ENCODE data around the gene PSTPIP1.

The PSTPIP1 gene

DNA sequence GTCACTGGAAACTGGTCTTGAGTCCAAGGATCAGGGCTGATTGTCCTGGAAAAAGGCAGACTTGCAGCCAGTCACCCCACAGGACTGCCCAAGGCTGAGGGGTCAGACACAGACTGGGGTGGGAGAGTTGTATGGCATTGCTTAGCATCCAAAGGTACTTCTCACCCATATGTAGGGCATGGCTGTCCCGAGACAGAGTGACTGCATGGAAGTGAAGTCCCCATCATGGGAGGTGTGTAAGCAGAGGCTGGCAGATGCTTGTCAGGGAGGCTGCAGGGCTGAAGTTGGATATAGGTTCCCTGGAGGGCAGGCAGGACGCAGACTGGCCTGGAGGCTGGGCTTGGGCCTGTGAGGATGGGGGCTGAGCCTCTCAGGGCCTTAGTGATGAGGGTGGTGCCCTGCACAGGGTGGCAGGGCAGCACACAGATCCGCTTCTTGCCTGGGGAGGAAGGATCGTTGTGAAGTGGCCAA, 31.1 kb downstream of the PSTPIP1 start:
- TF ChIP-seq ZC3H10 (CRISPR knock-in tag; IDR thresholded peaks at IDR 0.05) (no peak), ISL1 (CRISPR knock-in tag; IDR thresholded peaks at IDR 0.05) (no peak), ZNF70 (CRISPR knock-in tag; IDR thresholded peaks at IDR 0.05) (no peak), BACH2 (CRISPR knock-in tag; IDR thresholded peaks at IDR 0.05; ENCODE audit: borderline replicate concordance) (no peak), CSDC2 (CRISPR knock-in tag; IDR thresholded peaks at IDR 0.05) (no peak), ZFP30 (CRISPR knock-in tag; IDR thresholded peaks at IDR 0.05) (no peak), RARB (CRISPR knock-in tag; IDR thresholded peaks at IDR 0.05) (no peak), TCF4 (CRISPR knock-in tag; IDR thresholded peaks at IDR 0.05; ENCODE audit: borderline replicate concordance) (no peak), TOX (CRISPR knock-in tag; IDR thresholded peaks at IDR 0.05; ENCODE audit: borderline replicate concordance) (no peak), ARNTL (CRISPR knock-in tag; IDR thresholded peaks at IDR 0.05; ENCODE audit: borderline replicate concordance, low read depth) (no peak), ZNF565 (CRISPR knock-in tag; conservative IDR thresholded peaks at IDR 0.05; ENCODE audit: low read depth) (no peak), GLIS3 (CRISPR knock-in tag; IDR thresholded peaks at IDR 0.05) (no peak), ESRRG (CRISPR knock-in tag; IDR thresholded peaks at IDR 0.05) (no peak), OSR1 (CRISPR knock-in tag; IDR thresholded peaks at IDR 0.05) (no peak)
- TF ChIP-seq, protein P1, sequence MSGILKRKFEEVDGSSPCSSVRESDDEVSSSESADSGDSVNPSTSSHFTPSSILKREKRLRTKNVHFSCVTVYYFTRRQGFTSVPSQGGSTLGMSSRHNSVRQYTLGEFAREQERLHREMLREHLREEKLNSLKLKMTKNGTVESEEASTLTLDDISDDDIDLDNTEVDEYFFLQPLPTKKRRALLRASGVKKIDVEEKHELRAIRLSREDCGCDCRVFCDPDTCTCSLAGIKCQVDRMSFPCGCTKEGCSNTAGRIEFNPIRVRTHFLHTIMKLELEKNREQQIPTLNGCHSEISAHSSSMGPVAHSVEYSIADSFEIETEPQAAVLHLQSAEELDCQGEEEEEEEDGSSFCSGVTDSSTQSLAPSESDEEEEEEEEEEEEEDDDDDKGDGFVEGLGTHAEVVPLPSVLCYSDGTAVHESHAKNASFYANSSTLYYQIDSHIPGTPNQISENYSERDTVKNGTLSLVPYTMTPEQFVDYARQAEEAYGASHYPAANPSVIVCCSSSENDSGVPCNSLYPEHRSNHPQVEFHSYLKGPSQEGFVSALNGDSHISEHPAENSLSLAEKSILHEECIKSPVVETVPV (CRISPR knock-in tag; IDR thresholded peaks at IDR 0.05) = no peak
- TF ChIP-seq, protein P2, sequence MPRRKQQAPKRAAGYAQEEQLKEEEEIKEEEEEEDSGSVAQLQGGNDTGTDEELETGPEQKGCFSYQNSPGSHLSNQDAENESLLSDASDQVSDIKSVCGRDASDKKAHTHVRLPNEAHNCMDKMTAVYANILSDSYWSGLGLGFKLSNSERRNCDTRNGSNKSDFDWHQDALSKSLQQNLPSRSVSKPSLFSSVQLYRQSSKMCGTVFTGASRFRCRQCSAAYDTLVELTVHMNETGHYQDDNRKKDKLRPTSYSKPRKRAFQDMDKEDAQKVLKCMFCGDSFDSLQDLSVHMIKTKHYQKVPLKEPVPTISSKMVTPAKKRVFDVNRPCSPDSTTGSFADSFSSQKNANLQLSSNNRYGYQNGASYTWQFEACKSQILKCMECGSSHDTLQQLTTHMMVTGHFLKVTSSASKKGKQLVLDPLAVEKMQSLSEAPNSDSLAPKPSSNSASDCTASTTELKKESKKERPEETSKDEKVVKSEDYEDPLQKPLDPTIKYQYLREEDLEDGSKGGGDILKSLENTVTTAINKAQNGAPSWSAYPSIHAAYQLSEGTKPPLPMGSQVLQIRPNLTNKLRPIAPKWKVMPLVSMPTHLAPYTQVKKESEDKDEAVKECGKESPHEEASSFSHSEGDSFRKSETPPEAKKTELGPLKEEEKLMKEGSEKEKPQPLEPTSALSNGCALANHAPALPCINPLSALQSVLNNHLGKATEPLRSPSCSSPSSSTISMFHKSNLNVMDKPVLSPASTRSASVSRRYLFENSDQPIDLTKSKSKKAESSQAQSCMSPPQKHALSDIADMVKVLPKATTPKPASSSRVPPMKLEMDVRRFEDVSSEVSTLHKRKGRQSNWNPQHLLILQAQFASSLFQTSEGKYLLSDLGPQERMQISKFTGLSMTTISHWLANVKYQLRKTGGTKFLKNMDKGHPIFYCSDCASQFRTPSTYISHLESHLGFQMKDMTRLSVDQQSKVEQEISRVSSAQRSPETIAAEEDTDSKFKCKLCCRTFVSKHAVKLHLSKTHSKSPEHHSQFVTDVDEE (CRISPR knock-in tag; IDR thresholded peaks at IDR 0.05) = no peak
- ATAC-seq = no peak

DNA sequence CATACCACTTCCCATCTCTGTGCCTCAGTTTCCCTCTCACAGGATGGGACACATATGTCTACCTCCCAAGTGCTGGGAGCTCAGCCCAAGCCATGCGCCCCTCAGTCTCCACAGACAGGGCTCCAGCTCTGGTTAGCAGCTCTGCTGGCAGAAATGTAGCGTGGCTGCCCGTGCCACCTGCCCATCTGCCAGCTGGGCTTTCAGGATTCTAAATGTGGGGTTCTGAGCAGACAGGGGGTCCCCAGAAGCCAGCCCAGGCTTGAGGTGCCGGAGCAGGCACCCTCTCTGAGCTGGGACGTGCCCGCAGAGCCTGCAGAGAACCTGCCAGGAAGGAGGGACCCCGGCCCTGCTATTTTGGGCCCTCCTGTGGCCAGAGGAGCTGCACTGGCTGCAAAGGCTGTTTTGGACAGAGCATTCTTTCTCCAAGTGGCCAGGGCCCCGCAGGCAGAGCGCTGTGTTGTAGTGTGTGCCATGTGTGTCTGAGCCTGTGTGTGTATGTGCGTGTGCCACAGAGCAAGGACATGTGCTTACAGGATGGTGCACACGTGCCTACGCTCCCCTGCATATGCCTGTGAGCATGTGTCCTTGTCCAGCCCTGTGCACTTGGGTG, 31.7 kb downstream of the PSTPIP1 start:
- TF ChIP-seq ISL1 (CRISPR knock-in tag; IDR thresholded peaks at IDR 0.05) (no peak), ZNF8 (CRISPR knock-in tag; IDR thresholded peaks at IDR 0.05) (no peak), CSDC2 (CRISPR knock-in tag; IDR thresholded peaks at IDR 0.05) (no peak)
- ATAC-seq = no peak

DNA sequence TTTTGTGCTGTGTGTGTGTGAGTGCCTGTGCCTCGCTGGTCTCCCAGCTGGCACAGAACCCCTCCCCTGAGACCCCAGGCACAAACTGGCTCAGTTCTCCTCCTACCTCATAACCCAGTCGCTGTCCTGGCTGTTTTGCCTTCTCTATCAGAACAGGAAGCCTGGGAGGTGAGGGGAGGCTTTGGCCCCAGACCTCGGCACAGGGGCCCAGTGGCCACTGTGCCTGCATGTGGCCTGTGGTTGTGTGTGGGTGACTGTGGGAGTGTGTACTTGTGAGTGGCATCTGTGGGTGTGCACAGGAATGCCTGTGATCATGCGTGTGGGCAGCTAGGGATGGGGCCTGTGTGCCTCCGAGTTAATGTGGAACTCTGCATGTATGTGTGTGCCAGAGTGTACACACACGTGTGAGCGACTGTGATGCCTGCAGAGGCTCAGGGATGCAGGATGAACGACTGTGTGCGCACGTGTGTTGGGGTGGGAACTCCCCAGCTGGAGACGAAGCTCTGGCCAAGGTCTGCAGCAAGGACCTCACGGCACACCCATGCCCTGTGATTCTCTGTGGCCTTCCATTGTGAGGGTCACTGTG, 32.3 kb downstream of the PSTPIP1 start:
- ATAC-seq = no peak
- TF ChIP-seq, protein P3, sequence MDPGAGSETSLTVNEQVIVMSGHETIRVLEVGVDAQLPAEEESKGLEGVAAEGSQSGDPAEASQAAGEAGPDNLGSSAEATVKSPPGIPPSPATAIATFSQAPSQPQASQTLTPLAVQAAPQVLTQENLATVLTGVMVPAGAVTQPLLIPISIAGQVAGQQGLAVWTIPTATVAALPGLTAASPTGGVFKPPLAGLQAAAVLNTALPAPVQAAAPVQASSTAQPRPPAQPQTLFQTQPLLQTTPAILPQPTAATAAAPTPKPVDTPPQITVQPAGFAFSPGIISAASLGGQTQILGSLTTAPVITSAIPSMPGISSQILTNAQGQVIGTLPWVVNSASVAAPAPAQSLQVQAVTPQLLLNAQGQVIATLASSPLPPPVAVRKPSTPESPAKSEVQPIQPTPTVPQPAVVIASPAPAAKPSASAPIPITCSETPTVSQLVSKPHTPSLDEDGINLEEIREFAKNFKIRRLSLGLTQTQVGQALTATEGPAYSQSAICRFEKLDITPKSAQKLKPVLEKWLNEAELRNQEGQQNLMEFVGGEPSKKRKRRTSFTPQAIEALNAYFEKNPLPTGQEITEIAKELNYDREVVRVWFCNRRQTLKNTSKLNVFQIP (CRISPR knock-in tag; IDR thresholded peaks at IDR 0.05; ENCODE audit: borderline replicate concordance, low read depth) = no peak
- TF ChIP-seq TCF4 (CRISPR knock-in tag; IDR thresholded peaks at IDR 0.05; ENCODE audit: borderline replicate concordance) (no peak), PPARA (CRISPR knock-in tag; IDR thresholded peaks at IDR 0.05; ENCODE audit: borderline replicate concordance) (no peak), ZNF8 (CRISPR knock-in tag; IDR thresholded peaks at IDR 0.05) (no peak), ZFP3 (CRISPR knock-in tag; IDR thresholded peaks at IDR 0.05) (no peak), ZNF70 (CRISPR knock-in tag; IDR thresholded peaks at IDR 0.05) (no peak), ESRRG (CRISPR knock-in tag; IDR thresholded peaks at IDR 0.05) (no peak), ZFP30 (CRISPR knock-in tag; IDR thresholded peaks at IDR 0.05) (no peak), GLIS3 (CRISPR knock-in tag; IDR thresholded peaks at IDR 0.05) (no peak)
- TF ChIP-seq, protein P4, sequence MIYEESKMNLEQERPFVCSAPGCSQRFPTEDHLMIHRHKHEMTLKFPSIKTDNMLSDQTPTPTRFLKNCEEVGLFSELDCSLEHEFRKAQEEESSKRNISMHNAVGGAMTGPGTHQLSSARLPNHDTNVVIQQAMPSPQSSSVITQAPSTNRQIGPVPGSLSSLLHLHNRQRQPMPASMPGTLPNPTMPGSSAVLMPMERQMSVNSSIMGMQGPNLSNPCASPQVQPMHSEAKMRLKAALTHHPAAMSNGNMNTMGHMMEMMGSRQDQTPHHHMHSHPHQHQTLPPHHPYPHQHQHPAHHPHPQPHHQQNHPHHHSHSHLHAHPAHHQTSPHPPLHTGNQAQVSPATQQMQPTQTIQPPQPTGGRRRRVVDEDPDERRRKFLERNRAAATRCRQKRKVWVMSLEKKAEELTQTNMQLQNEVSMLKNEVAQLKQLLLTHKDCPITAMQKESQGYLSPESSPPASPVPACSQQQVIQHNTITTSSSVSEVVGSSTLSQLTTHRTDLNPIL (CRISPR knock-in tag; IDR thresholded peaks at IDR 0.05; ENCODE audit: low read depth) = no peak
- TF ChIP-seq, protein P5, sequence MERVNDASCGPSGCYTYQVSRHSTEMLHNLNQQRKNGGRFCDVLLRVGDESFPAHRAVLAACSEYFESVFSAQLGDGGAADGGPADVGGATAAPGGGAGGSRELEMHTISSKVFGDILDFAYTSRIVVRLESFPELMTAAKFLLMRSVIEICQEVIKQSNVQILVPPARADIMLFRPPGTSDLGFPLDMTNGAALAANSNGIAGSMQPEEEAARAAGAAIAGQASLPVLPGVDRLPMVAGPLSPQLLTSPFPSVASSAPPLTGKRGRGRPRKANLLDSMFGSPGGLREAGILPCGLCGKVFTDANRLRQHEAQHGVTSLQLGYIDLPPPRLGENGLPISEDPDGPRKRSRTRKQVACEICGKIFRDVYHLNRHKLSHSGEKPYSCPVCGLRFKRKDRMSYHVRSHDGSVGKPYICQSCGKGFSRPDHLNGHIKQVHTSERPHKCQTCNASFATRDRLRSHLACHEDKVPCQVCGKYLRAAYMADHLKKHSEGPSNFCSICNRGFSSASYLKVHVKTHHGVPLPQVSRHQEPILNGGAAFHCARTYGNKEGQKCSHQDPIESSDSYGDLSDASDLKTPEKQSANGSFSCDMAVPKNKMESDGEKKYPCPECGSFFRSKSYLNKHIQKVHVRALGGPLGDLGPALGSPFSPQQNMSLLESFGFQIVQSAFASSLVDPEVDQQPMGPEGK (CRISPR knock-in tag; IDR thresholded peaks at IDR 0.05; ENCODE audit: borderline replicate concordance) = no peak
- TF ChIP-seq, protein P1 (CRISPR knock-in tag; IDR thresholded peaks at IDR 0.05) = no peak

Data from SK-N-SH treated with all-trans-retinoic acid at 6 μM for 48 hours (cell line).